Jurkat, Clone E6-1 (cell line): ENCODE results near the gene ACVR1B. TPM values are rescaled to one million over a fixed set of nuclear protein-coding genes. Genes with fewer than 3 reads are reported as not detected.
A peak's percentile ranks its signal among the peaks of the same experiment; 100 is the strongest.

ENCODE experiments used
- DNase-seq: peaks from one replicate; pipeline ENCODE4 v3.0.0-alpha.2; 2011; ENCODE audit warnings: low read depth, low spot score
- H3K4me3 ChIP-seq: 2 replicates; pipeline ENCODE4 v1.5.1; 2011; ENCODE audit warnings: mild to moderate bottlenecking, low read length, control low read depth, moderate library complexity
- polyA plus RNA-seq: library from polyadenylated mRNA; unstranded; fragments of >200 nt; gene quantifications from one replicate; pipeline ENCODE4 v1.2.1, GENCODE V29; 2012; ENCODE audit warnings: missing spikeins; ENCODE audit not compliant: insufficient read length, insufficient read depth

ACVR1B gene
- polyA plus RNA-seq: 16.4 TPM

GRCh38 chr12:51951199-51951842 lies at the start of gene ACVR1B:
Gene ACVR1B, plus strand, starts transcription at chr12:51951699. Its CDS starts 45 bp downstream, at chr12:51951744.
- peak; percentile 81 for DNase-seq
- H3K4me3 ChIP-seq: peak within 1 kb of the TSS; percentile 86

GRCh38 chr12:51901881-51902280 lies 49.6 kb upstream of the ACVR1B start:
- no peak for DNase-seq
- no peak overlapping the region for H3K4me3 ChIP-seq

- no peak overlapping the region for H3K4me3 ChIP-seq
- DNase-seq: no peak
Observed at GRCh38 chr12:51904951-51905470, 46.5 kb upstream of the ACVR1B start.

GRCh38 chr12:51905471-51906429 lies 45.7 kb upstream of the ACVR1B start:
- no peak overlapping the region for H3K4me3 ChIP-seq
- DNase-seq: no peak

- no peak for DNase-seq
- no peak overlapping the region for H3K4me3 ChIP-seq
Observed at GRCh38 chr12:51906430-51907082, 44.9 kb upstream of the ACVR1B start.

- no peak for DNase-seq
- no peak within 1 kb of the TSS for H3K4me3 ChIP-seq
Observed at GRCh38 chr12:51907083-51907855, 44.2 kb upstream of the ACVR1B start, which contains the start of gene ACVRL1. Gene ACVRL1, plus strand, starts transcription at chr12:51907504. Its CDS starts 4,971 bp downstream, at chr12:51912475.

GRCh38 chr12:51907856-51908425 lies 43.6 kb upstream of the ACVR1B start:
- no peak overlapping the region for H3K4me3 ChIP-seq
- no peak for DNase-seq

- H3K4me3 ChIP-seq: no peak overlapping the region
- no peak for DNase-seq
Observed at GRCh38 chr12:51908876-51909592, 42.5 kb upstream of the ACVR1B start.

GRCh38 chr12:51910168-51910567 lies 41.3 kb upstream of the ACVR1B start:
- no peak overlapping the region for H3K4me3 ChIP-seq
- DNase-seq: no peak

- no peak overlapping the region for H3K4me3 ChIP-seq
- DNase-seq: no peak
Observed at GRCh38 chr12:51910691-51911090, 40.8 kb upstream of the ACVR1B start.

- DNase-seq: no peak
- H3K4me3 ChIP-seq: no peak overlapping the region
Observed at GRCh38 chr12:51911307-51911706, 40.2 kb upstream of the ACVR1B start.

GRCh38 chr12:51911788-51912711 lies 39.4 kb upstream of the ACVR1B start:
- DNase-seq: no peak
- H3K4me3 ChIP-seq: no peak overlapping the region

- DNase-seq: no peak
- H3K4me3 ChIP-seq: no peak overlapping the region
Observed at GRCh38 chr12:51913071-51914033, 38.1 kb upstream of the ACVR1B start.

GRCh38 chr12:51914034-51914923 lies 37.2 kb upstream of the ACVR1B start:
- no peak overlapping the region for H3K4me3 ChIP-seq
- DNase-seq: no peak
